ENCODE results near the gene MAST4. TPM values are rescaled to one million over a fixed set of nuclear protein-coding genes. Genes with fewer than 3 reads are reported as not detected.

The MAST4 gene
- total and polyA plus RNA-seq, 2 of the 8 experiments (the other 6 are each of a cell fraction or from before 2014, with no cell fraction given): 1.5 to 2.6 TPM

DNA sequence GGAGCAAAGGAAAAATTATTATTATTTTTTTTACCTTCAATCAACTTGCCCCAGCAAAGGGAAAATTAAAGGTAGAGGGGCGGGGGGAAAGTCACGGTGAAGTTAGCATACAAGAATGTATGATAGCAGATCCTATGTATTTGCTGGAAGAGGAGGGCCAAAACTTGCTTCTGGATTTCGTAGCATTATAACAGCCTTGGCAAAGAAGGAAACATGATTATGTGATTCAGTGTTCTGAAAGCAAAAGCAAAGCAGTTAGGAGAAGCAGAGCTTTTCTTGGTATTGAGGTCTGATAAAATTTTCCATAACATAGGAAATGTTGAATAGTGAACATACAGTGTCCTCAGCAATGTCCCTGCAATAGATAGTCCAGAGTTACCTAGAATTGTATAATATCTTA, 32.4 kb downstream of the MAST4 start:
- Histone ChIP-seq H2BK120ac (replicated peaks; ENCODE audit: low read depth, low read length) (no peak overlapping the region), H3K4me1 (replicated peaks in 1 of 4; ENCODE audit: control insufficient read depth in 3 of 4, insufficient read depth in 4 of 4, low read length in 3 of 4) (no peaks in the 10 kb centered on the region), H3K79me1 (ENCODE audit: low read depth, low read length) (no peaks in the 10 kb centered on the region), H4K91ac (replicated peaks; ENCODE audit: insufficient read length, low read length) (no peak overlapping the region), H3K23ac (ENCODE audit: insufficient read length) (no peak overlapping the region), H3K4ac (replicated peaks; ENCODE audit: insufficient read length, low read depth, low read length) (no peak overlapping the region), H3K36me3 (ENCODE audit: control insufficient read depth in 2 of 4, insufficient read depth in 4 of 4, low read length in 3 of 4) (no peaks in the 10 kb centered on the region), H4K20me1 (replicated peaks in 1 of 2; ENCODE audit: control insufficient read depth in 1 of 2, insufficient read depth in 2 of 2, low read length in 2 of 2) (no peaks in the 10 kb centered on the region), H3K56ac (replicated peaks; ENCODE audit: insufficient read length, low read depth, low read length) (no peak overlapping the region), H3K27me3 (replicated peaks in 1 of 4; ENCODE audit: control insufficient read depth in 3 of 4, extremely low read depth in 1 of 4, insufficient read depth in 3 of 4, low read length in 3 of 4) (no peaks in the 10 kb centered on the region), H3K27ac (ENCODE audit: low read depth, low read length) (no peak overlapping the region), H3K14ac (ENCODE audit: insufficient read length) (no peak overlapping the region), H3K9ac (replicated peaks in 1 of 4; ENCODE audit: extremely low read depth in 1 of 4, low read depth in 3 of 4, low read length in 3 of 4) (no peak overlapping the region), H3K4me3 (ENCODE audit: extremely low read depth in 1 of 4, insufficient read depth in 2 of 4, low read depth in 3 of 4, low read length in 4 of 4) (no peak overlapping the region), H2BK20ac (ENCODE audit: low read length) (no peak overlapping the region), H4K8ac (ENCODE audit: extremely low read depth, insufficient read depth, low read length) (no peak overlapping the region), H3K9me3 (ENCODE audit: insufficient read depth in 2 of 2, low read depth in 1 of 2, low read length in 1 of 2) (no peaks in the 10 kb centered on the region), H2BK15ac (ENCODE audit: low read length) (no peak overlapping the region), H4K5ac (ENCODE audit: insufficient read length, low read depth, low read length) (no peak overlapping the region), H3K18ac (ENCODE audit: extremely low read depth, low read length) (no peak overlapping the region), H2BK12ac (ENCODE audit: low read depth, low read length) (no peak overlapping the region), H3K23me2 (ENCODE audit: low read depth, low read length) (no peaks in the 10 kb centered on the region), H2AK5ac (ENCODE audit: low read depth, low read length) (no peak overlapping the region), H2AFZ (ENCODE audit: low read length) (no peak overlapping the region), H3K79me2 (ENCODE audit: control insufficient read depth in 1 of 2, insufficient read depth in 2 of 2, low read length in 2 of 2) (no peaks in the 10 kb centered on the region), H2BK5ac (ENCODE audit: low read depth, low read length) (no peak overlapping the region), H3K4me2 (ENCODE audit: insufficient read depth in 1 of 2, low read depth in 2 of 2, low read length in 2 of 2) (no peak overlapping the region)
- CTCF ChIA-PET (ENCODE audit: partially characterized antibody): interaction anchor here (0.7 kb wide), 1 partner anchor 141 kb away, joined by 3 read pairs; no protein-coding TSS in a partner anchor
- no peak for TF ChIP-seq RAD21 (IDR thresholded peaks at IDR 0.05 in 1 of 2, conservative IDR thresholded peaks at IDR 0.05 in 1 of 2; ENCODE audit: low read depth in 2 of 2, low read length in 2 of 2)
- TF ChIP-seq CEBPB (IDR thresholded peaks at IDR 0.05; ENCODE audit: low read depth, low read length): no peak
- no peak for TF ChIP-seq KDM5A (IDR thresholded peaks at IDR 0.05; ENCODE audit: low read length)
- TF ChIP-seq, protein P1, sequence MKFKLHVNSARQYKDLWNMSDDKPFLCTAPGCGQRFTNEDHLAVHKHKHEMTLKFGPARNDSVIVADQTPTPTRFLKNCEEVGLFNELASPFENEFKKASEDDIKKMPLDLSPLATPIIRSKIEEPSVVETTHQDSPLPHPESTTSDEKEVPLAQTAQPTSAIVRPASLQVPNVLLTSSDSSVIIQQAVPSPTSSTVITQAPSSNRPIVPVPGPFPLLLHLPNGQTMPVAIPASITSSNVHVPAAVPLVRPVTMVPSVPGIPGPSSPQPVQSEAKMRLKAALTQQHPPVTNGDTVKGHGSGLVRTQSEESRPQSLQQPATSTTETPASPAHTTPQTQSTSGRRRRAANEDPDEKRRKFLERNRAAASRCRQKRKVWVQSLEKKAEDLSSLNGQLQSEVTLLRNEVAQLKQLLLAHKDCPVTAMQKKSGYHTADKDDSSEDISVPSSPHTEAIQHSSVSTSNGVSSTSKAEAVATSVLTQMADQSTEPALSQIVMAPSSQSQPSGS (IDR thresholded peaks at IDR 0.05; ENCODE audit: low read length): no peak
- TF ChIP-seq SP4 (IDR thresholded peaks at IDR 0.05; ENCODE audit: low read length): no peak
- no peak for TF ChIP-seq BACH1 (IDR thresholded peaks at IDR 0.05; ENCODE audit: low read length)
- no peak for TF ChIP-seq JUND (IDR thresholded peaks at IDR 0.05; ENCODE audit: low read length)
- TF ChIP-seq SRF (IDR thresholded peaks at IDR 0.05; ENCODE audit: low read depth, low read length): no peak
- no peak for TF ChIP-seq KDM1A (IDR thresholded peaks at IDR 0.05; ENCODE audit: borderline replicate concordance, low read length)
- TF ChIP-seq EGR1 (IDR thresholded peaks at IDR 0.05; ENCODE audit: borderline replicate concordance, low read depth, low read length): no peak
- no peak for TF ChIP-seq MAFK (IDR thresholded peaks at IDR 0.05; ENCODE audit: low read depth, low read length)
- no peak for TF ChIP-seq SP2 (IDR thresholded peaks at IDR 0.05; ENCODE audit: low read length)
- no peak for TF ChIP-seq BCL11A (IDR thresholded peaks at IDR 0.05; ENCODE audit: low read depth in 2 of 2, low read length in 2 of 2)
- TF ChIP-seq NRF1 (IDR thresholded peaks at IDR 0.05; ENCODE audit: low read depth, low read length): no peak
- 91% methylated on average over 3 of the region's 3 CpGs; no CpG with 5 or more reads in 1 of the 2 experiments for WGBS, 2 experiments (ENCODE audit: extremely low coverage in 1 of 2, insufficient coverage in 1 of 2, insufficient read length in 1 of 2, insufficient replicate concordance in 2 of 2, low coverage in 1 of 2, low lambda C conversion rate in 2 of 2, missing lambda C conversion rate in 1 of 2)
- DNase-seq (ENCODE audit: low read depth in 1 of 2, low spot score in 2 of 2) (no peak), FAIRE-seq (no peak)
- POLR2A ChIA-PET (ENCODE audit: partially characterized antibody): no interaction called here

All from H1 (cell line).